GM18907 (cell line): Measurements from ENCODE around the gene CDCA8.

ENCODE experiments used
- ATAC-seq: cut with Tn5 transposase; IDR thresholded peaks from one replicate; pipeline ENCODE4 v1.9.1; 2021; ENCODE audit warnings: mild to moderate bottlenecking, moderate library complexity; ENCODE audit not compliant: unreplicated experiment

Gene CDCA8

GRCh38 chr1:37692078-37692833, at the start of gene CDCA8:
TSS of gene CDCA8 (plus strand) at chr1:37692516. CDS start at chr1:37692691, 175 bp downstream.
- ATAC-seq = peak; percentile 82

GRCh38 chr1:37647281-37647680, 45.0 kb upstream of the CDCA8 start:
- no peak for ATAC-seq

GRCh38 chr1:37650173-37650572, 42.1 kb upstream of the CDCA8 start:
- ATAC-seq = no peak

- no peak for ATAC-seq
Observed at GRCh38 chr1:37650721-37651120, 41.6 kb upstream of the CDCA8 start.

- ATAC-seq = no peak
Observed at GRCh38 chr1:37651803-37652202, 40.5 kb upstream of the CDCA8 start.

GRCh38 chr1:37652976-37653375, 39.3 kb upstream of the CDCA8 start:
- ATAC-seq = no peak

- no peak for ATAC-seq
Observed at GRCh38 chr1:37653906-37654305, 38.4 kb upstream of the CDCA8 start.

- ATAC-seq = no peak
Observed at GRCh38 chr1:37655274-37655673, 37.0 kb upstream of the CDCA8 start.

GRCh38 chr1:37656026-37656425, 36.3 kb upstream of the CDCA8 start:
- no peak for ATAC-seq

- ATAC-seq = no peak
Observed at GRCh38 chr1:37656881-37657280, 35.4 kb upstream of the CDCA8 start.

GRCh38 chr1:37657620-37658412, 34.5 kb upstream of the CDCA8 start:
- no peak for ATAC-seq

- no peak for ATAC-seq
Observed at GRCh38 chr1:37658486-37658885, 33.8 kb upstream of the CDCA8 start.

GRCh38 chr1:37660664-37661063, 31.7 kb upstream of the CDCA8 start:
- ATAC-seq = no peak

GRCh38 chr1:37661401-37661800, 30.9 kb upstream of the CDCA8 start:
- no peak for ATAC-seq

GRCh38 chr1:37662031-37662755, 30.1 kb upstream of the CDCA8 start:
- ATAC-seq = no peak

- no peak for ATAC-seq
Observed at GRCh38 chr1:37663426-37664000, 28.8 kb upstream of the CDCA8 start.

- no peak for ATAC-seq
Observed at GRCh38 chr1:37666241-37666867, 26.0 kb upstream of the CDCA8 start.

- no peak for ATAC-seq
Observed at GRCh38 chr1:37667023-37667671, 25.2 kb upstream of the CDCA8 start.

GRCh38 chr1:37670133-37670532, 22.2 kb upstream of the CDCA8 start:
- ATAC-seq = no peak

- no peak for ATAC-seq
Observed at GRCh38 chr1:37671261-37671660, 21.1 kb upstream of the CDCA8 start.
